Measurements from ENCODE around the gene BASP1.

DNA sequence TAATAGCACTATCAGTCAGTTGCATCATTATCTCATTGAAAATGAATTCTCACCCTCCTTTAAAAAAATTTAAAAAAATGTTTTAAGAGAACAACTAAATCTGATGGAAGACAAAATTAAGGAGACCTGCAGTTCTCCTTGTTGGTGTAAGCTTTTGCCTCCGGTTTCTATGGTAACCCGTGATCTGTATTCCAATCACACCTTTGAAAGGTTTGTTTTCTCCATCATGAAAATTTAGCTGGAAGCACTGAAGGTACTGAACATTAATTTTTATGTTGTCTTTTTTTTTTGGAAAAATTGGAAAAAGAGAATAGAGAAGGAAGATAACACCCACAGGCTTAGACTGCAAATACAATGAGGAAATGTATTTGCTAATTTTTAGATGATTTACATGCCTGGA lies 2.5 kb upstream of the BASP1 start:
- TF ChIP-seq EZH2 (IDR thresholded peaks at IDR 0.05) (no peak), POLR2AphosphoS5 (IDR thresholded peaks at IDR 0.05; ENCODE audit: borderline replicate concordance, low read depth, low read length) (no peak), FOXP2 (optimal IDR thresholded peaks at IDR 0.05; ENCODE audit: control extremely low read depth, extremely low read length, insufficient read depth) (no peak)
